ENCODE results near the gene LRIG2.
"Not testable (repeated sequence)": the region's sequence is repeated elsewhere in the genome, so short reads cannot be mapped to it uniquely, and the experiment has no call there.

LRIG2 gene

DNA sequence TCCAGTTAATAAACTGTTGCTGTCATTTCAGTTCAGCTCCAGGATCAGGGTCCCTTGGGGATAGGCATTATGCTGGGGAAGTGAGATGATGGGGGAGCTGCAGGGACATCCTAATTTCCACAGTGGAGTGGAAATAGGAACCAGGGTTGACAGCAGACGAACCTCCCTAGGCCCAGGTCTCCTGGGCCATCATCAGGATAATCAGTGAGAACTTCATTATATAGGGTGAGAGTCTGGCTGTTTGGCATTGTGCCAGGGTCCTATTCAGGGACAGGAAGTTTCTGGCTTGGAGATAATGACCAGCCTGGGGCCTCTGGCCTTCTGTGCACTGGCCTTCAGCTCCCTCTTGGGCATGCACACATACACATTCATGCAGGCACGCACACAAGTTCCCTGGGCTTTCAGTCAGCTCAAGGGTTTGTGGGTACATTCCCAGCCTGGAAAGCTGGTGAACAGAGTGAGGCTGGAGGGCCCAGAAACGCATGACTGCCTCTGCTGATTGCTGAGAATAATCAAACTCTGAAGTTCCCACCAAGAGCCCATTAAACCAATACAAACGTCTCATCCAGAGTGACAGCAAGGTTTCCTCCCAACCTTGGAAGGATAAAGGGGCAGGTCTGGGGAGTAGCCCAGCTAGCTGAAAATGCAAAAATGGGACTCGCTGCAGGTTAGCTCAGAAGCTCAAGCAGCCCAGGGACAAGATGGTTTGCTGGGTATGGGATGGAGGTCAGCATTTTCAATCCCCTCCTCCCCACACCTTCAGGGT lies 13.9 kb upstream of the LRIG2 start:
- DNase-seq, result peak; percentile 72

GRCh38 chr1:113063456-113063855 lies 9.5 kb upstream of the LRIG2 start:
- not testable (repeated sequence) for DNase-seq

GRCh38 chr1:113072141-113072756 lies 749 bp upstream of the LRIG2 start:
- no peak for DNase-seq

DNA sequence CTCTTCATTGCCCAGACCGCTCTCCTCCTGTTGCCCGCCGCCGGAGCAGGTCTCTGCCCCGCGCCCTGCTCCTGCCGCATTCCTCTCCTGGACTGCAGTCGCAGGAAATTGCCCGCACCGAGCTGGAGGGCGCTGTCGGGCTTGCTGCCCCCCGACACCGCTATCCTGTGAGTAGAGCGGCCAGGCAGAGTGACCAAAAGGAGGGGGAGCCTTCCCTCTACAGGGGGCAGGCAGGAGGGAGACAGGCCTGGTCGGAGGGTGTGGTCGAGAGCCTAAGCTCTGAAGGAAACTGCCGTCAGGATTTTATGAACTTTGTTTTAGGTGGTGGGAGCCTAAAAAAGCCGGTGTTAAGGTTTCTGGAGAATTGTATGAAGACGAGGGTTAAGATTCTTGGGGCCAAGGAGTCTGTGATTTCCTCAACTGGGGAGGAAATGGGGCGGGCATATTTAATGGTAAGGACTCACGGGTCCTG lies 517 bp downstream of the LRIG2 start:
- DNase-seq, result peak; percentile 76

DNA sequence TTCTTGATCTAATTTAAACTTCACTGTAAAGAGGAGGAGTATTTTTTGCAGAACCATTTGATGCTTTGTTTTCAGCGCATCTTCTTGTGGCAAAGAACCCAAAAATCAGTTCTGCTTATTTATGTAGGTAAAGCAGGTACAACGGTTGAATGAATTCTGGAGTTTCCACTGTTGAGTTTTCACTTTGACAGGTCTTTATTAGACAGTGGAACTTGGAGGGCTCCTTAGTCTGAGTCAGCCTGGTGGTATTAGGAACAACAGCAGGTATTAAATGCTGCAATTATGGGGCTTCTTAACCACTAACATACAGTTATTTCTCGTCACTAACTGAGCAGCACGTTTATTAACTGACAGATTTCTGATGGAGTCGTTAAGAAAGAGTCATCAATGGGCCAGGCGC lies 1.2 kb downstream of the LRIG2 start:
- no peak for DNase-seq

- not testable (repeated sequence) for DNase-seq
Observed at GRCh38 chr1:113077978-113078377, 5.0 kb downstream of the LRIG2 start.

DNA sequence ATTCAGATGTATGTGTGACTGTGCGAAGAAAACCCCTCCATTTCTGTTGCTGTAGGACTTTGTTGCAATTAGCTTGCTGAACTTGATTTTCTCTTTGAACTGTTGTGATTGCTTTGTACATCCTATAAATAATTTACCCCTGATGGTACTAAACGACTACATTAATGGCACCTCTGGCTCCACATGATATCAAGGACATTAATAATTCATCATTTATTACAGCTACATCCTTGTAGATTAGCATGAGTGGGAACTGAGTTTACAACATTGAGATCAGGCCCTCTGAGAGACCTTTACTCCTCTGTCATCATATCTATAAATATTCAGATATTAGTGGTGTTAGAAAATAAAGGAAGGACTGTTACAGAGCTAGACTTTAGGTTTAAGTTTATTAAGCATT lies 13.5 kb downstream of the LRIG2 start:
- DNase-seq, result no peak

DNA sequence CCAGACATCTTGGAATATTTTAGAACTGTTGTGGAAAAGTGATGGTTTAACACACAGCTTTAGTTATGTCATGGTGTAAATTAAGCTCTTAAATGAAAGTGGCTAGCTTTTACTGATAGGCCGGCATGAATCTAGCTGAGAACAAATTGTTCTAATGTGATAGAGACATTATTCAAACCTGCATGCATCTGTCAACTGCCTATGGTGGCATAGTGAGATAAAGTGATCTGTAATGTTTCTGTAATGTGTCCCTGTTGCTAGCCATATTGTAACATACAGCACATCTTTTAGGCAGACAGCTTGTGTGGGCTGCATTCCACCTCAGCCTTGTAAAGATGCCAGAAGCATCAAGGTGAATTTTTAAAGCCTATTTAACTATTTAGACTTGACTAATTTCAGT lies 16.0 kb downstream of the LRIG2 start:
- DNase-seq, result peak; percentile 85

DNA sequence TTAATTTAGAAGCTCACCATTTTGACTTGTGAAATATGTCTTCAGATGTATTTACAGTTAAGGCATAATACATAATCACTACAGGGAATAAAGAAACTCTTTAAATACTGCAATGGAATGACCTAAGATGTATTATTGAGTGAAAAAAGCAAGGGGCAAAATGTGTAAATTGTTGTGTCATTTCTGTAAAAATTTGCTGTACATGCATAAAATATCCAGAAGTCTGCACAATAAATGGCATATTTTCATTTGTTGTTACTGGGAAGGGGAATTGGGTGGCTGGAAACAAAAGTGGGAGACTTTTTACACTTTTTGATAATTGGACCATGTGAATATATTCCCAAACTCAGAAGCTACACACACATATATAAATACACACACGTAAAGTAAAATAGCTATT lies 17.1 kb downstream of the LRIG2 start:
- no peak for DNase-seq

GRCh38 chr1:113091988-113092594 lies 19.1 kb downstream of the LRIG2 start:
- peak; percentile 67 for DNase-seq

DNA sequence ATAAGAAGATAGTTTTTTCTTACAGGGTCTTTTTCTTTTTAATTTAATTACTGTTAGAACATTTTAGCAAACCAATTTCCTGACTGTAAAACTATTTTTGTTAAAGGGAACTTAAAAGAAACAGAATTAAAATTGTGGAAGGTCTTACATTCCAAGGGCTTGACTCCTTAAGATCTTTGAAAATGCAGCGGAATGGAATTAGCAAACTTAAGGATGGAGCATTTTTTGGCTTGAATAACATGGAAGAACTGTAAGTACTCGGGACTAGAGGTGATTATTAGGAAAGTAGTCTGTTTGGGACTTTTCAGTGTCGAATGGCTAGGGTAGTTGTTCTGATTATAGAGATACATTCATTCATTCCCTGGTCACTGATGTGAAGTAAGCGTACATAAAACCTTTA lies 21.5 kb downstream of the LRIG2 start:
- no peak for DNase-seq

DNA sequence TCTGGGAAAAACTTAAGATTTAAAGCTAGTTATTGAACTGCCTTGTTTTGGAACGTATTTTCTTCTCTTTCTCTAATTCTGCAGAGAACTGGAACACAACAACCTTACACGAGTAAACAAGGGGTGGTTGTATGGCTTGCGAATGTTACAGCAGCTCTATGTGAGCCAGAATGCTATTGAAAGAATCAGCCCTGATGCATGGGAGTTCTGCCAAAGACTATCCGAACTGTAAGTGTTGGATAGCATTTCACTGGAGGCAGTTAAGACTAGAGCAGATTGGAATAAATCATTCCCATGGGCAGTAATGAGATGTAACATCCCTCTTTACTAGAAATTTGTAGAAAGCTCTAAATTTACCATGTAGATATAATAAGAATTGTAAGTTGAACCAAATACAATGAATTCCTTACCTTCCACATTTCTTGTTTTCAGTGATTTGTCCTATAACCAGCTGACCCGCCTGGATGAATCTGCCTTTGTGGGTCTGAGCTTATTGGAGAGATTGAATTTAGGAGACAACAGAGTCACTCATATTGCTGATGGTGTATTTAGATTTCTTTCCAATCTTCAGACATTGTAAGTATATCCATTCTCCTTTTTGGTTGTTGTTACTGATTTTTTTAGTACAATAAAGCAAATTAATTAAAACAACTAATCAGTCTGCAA lies 22.9 kb downstream of the LRIG2 start:
- no peak for DNase-seq

DNA sequence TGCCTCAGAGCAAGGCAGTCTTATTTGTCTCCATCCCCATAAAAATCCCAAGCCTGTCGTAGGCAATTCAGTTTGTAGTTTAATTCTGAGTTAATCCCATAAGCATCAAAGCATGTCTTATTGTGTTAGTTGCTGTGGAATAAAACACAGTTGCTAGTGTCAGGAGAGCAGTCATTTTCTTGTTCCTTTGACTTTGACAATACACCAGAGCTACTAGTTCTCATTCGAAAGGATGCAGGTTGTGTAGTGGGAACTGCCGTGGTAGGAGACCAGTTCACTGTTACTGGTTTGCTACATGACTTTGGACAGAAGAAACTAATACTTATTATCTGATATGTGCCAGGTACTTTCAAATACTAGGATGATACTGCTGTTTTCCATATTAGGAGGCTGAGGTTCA lies 23.5 kb downstream of the LRIG2 start:
- no peak for DNase-seq

GRCh38 chr1:113101588-113101987 lies 28.6 kb downstream of the LRIG2 start:
- DNase-seq, result no peak

DNA sequence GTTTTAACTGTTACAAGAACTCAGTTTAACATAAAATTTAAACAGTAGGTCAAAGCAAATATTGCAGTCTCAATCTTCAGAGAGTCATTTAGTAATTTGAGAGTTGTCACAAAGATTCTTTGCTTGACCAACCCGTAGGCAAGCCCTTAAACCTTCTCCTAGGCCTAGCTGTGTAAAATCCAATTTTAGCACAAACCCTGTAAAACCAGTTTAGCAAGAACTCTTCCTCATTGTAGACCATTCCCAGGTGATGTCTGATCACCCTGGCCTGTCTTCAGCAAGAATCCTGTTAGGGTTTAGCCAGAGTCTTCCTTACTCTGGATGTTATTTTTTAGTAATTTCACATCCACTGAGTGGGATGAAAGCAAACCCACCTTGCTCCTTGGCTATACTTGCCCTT lies 30.1 kb downstream of the LRIG2 start:
- no peak for DNase-seq

DNA sequence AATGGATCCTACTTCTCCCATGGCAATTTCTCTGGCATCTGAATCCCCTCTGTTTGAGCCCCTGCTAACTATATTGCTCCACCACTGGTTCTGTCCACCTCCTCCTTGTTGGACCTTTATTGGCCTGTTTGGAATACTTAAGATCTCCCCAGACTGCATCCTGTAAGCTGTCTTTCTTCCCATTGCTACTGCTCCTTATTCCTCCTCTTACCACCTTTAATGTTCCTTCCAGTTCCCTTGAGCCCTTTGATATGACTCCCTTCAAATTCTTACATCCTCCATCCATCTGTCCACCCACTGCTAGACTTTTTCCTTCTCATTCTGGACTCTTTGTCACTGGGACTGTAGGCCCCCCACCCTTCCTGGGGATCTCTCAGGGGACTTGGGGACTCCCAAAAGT lies 31.0 kb downstream of the LRIG2 start:
- no peak for DNase-seq

DNA sequence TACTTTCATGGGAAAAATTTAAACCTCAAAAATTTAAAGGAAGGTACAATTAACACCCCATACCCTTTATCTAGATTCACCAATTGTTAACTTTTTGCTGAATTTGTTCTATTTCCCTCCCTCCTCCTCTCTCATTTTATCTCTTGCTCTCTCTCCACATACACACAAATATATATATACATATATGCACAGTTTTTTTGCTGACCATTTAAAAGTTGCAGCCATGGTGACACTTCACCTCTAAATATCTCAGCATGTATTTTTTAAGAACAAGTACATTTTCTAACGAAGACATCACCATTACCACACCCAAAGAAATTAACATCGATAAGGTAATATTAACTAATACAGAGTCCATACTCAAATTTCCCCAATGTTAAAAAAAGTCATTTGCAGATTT lies 33.9 kb downstream of the LRIG2 start:
- DNase-seq, result no peak

- no peak for DNase-seq
Observed at GRCh38 chr1:113109908-113110554, 37.0 kb downstream of the LRIG2 start.

DNA sequence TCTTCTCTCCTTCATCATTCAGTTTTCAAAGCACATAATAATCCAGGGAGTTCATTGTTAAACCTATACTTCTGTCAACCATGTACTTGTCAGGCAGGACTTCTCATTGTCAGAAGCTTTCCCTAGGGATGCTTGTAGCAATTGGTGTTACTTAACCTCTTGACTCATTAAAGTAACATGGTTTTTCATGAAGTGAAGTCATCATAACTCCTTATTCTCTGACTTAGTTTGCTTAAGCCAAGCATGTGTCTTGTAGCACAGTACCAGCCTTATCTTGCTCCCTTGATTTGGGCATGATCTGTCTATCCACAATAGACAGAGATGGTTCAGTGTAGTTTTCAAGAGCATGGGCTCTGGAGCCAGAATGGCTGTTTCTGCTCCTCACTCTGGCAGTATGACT lies 45.3 kb downstream of the LRIG2 start:
- no peak for DNase-seq

- no peak for DNase-seq
Observed at GRCh38 chr1:113123737-113124136, 50.7 kb downstream of the LRIG2 start.

GRCh38 chr1:113124366-113124765 lies 51.4 kb downstream of the LRIG2 start:
- no peak for DNase-seq

- no peak for DNase-seq
Observed at GRCh38 chr1:113125517-113125916, 52.5 kb downstream of the LRIG2 start.

- no peak for DNase-seq
Observed at GRCh38 chr1:113126207-113126606, 53.2 kb downstream of the LRIG2 start.

Measured in hematopoietic multipotent progenitor cell treated with erythropoietin and hydrocortisone succinate and interleukin-3 and kit ligand, for 4 days (in vitro differentiated cells).